ENCODE measurements around the gene RIT1.

Gene RIT1

GRCh38 chr1:155940993-155941844 is 30.1 kb upstream of the RIT1 start, which contains the start of gene RXFP4:
RXFP4 (plus strand) TSS chr1:155941638; CDS start chr1:155941710, 72 bp downstream.
- Histone ChIP-seq H3K4me3 (peak within 1 kb of the TSS; percentile 0), H3K27ac (peak within 1 kb of the TSS; percentile 46 to 84)
- DNase-seq (ENCODE audit: low spot score): no peak
- TF ChIP-seq, protein P1, sequence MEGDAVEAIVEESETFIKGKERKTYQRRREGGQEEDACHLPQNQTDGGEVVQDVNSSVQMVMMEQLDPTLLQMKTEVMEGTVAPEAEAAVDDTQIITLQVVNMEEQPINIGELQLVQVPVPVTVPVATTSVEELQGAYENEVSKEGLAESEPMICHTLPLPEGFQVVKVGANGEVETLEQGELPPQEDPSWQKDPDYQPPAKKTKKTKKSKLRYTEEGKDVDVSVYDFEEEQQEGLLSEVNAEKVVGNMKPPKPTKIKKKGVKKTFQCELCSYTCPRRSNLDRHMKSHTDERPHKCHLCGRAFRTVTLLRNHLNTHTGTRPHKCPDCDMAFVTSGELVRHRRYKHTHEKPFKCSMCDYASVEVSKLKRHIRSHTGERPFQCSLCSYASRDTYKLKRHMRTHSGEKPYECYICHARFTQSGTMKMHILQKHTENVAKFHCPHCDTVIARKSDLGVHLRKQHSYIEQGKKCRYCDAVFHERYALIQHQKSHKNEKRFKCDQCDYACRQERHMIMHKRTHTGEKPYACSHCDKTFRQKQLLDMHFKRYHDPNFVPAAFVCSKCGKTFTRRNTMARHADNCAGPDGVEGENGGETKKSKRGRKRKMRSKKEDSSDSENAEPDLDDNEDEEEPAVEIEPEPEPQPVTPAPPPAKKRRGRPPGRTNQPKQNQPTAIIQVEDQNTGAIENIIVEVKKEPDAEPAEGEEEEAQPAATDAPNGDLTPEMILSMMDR (IDR thresholded peaks at IDR 0.05): no peak

DNA sequence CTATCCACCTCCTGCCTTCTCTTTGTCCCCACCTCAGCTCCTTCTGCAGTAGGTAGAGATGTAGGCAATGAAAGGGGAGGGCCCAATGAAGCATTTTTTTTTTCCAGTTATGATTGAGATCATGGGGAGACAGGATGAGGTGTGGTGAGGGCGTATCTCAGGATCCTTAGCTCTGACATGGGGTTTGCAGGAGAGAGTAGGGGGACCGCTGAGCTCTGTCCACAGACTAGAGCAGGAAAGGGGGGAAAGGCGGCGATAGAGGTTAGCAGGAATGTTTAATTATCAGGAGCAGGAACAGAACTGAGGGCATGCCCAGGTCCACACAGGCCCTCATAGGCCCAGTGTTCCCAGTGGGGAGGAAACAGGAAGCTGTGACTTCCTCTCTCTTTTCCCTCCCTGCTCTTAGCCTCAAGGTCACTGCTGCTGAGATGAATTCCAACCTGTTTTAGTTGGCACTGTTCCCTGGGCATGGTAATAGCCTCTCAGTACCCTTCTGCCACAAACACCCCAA is 29.4 kb upstream of the RIT1 start:
- Histone ChIP-seq H3K27ac (peak overlapping the region; percentile 46 to 84), H3K4me3 (no peak overlapping the region)
- DNase-seq (ENCODE audit: low spot score): no peak
- TF ChIP-seq, protein P1 (IDR thresholded peaks at IDR 0.05): no peak

GRCh38 chr1:155938220-155938627 is 27.1 kb upstream of the RIT1 start:
- peak overlapping the region; percentile 53 to 73 for H3K27ac ChIP-seq
- no peak for DNase-seq (ENCODE audit: low spot score)
- TF ChIP-seq, protein P1 (IDR thresholded peaks at IDR 0.05): peak; percentile 33
- no peak overlapping the region for H3K4me3 ChIP-seq

- TF ChIP-seq, protein P1 (IDR thresholded peaks at IDR 0.05): no peak
- Histone ChIP-seq H3K4me3 (peak overlapping the region; percentile 77), H3K27ac (peak overlapping the region; percentile 85 to 90)
- no peak for DNase-seq (ENCODE audit: low spot score)
Observed at GRCh38 chr1:155934936-155935590, 23.9 kb upstream of the RIT1 start.

DNA sequence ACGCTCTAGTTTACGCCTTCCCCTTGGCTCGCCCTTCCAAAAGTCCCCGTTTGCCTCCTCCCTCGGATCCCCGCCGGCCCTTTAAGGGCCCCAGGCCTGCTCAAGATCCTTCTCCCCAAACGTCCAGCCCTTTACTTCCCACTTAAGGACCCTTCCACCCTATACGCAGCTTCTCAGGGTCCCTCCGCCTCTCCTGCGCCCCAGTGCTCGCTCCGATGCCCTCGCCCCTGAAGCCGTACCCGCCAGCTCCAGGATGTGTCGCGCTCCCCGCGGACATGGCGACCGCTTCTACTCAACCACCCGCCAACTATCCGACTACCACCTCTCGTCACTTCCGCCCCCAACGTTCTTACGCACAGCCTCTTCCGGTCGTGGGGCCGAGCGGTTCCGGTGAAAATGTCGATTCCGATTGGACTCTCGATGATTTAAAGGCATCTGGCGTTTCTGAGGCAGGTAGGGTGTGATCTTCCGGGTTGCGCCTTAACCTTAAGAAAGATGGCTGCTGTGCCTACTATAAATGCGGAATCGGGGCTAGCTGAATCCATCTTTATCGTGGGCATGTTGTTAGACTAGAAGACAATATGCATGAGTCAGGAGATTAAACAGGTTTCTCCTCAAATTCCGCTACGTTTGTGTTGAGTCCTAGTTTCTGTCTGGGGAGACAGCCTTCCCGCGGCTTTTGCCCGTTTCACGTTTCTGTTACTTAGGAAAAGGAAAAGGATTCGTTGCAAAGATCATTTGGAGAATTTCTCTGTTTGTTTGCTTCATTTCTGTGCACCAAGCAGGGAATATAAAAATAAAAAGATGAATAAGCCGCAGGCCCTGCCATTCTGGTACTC is 23.2 kb upstream of the RIT1 start, which contains the start of gene KHDC4:
Gene KHDC4 (minus strand): TSS at position 317 of the 839 bp plus-strand sequence. CDS start 40 bp downstream, at position 277.
- H3K4me3 ChIP-seq: peak within 1 kb of the TSS; percentile 77
- TF ChIP-seq, protein P1 (IDR thresholded peaks at IDR 0.05): no peak
- DNase-seq (ENCODE audit: low spot score): peak; percentile 97
- H3K27ac ChIP-seq: peak within 1 kb of the TSS; percentile 85 to 90

DNA sequence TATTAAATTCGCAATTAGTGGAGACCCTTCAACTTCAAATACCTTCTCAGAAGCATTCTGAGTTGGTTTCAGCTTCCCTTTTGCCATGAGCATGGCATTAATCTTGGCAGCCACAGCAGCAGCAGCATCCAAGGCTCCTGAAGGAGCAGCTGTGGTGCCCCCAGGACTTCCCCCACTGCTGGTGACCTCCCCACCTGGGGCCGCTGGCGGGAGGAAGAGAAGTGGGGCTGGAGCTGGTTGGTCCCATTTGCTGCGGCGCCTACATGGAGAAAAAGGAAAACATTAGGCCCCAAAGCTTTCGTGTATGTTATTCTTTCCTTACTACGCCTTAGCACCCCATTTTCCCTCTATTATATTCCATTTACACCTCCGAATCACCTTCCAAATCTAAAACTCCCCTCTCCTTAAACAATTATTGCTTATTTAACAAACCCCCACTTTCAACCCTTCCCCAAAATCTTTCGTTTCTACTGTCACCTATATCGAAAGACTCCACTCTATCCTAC is 22.5 kb upstream of the RIT1 start:
- H3K4me3 ChIP-seq: peak overlapping the region; percentile 77
- H3K27ac ChIP-seq: peak overlapping the region; percentile 85 to 90
- TF ChIP-seq, protein P1 (IDR thresholded peaks at IDR 0.05): no peak
- DNase-seq (ENCODE audit: low spot score): no peak
